Stimulated activated CD4-positive, alpha-beta T cell treated with anti-CD3 and anti-CD28 coated beads, Interleukin-4, amount 100 ng/mL, for 4 hours (primary cell): ENCODE data around the gene USP15.

Source experiments
- DNase-seq, 2 experiments: peaks; one replicate each; pipeline ENCODE4 v3.0.0-alpha.2; 2020

The USP15 gene

DNA sequence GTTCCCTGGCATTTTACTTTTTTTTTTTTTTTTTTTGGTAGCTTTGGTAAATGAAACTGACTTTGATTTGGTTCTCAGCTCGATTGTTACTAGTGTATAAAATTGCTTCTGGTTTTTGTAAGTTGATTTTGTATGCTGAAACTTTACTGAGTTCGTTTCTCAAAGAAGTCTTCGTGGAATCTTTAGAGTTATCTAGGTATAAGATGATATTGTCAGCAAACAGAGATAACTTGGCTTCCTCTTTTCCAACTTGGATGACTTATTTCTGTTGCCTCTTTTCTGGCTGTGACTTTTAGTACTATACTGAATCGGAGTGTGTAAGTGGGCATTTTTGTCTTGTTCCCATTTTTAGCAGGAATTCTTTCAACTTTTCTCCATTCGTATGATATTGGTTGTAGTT, 28.1 kb downstream of the USP15 start:
- DNase-seq = no peak

DNA sequence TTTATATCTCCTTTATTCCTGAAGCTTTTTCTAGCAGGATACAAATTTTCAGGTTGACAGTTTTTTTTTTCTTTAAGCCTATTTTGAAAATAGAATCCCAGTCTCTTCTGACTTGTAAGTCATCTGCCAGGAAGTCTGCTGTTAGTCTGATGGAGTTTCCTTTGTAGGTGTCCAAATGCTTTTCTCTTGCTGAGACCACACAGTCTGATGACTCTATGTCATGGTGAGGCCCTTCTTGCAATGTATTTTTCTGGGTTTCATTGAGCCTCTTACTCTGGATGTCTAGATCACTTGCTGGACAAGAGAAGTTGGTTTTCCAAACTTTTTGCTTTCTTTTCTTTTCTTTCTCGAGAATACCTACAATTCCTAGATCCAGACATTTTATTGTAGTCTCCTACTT, 30.6 kb downstream of the USP15 start:
- no peak for DNase-seq

DNA sequence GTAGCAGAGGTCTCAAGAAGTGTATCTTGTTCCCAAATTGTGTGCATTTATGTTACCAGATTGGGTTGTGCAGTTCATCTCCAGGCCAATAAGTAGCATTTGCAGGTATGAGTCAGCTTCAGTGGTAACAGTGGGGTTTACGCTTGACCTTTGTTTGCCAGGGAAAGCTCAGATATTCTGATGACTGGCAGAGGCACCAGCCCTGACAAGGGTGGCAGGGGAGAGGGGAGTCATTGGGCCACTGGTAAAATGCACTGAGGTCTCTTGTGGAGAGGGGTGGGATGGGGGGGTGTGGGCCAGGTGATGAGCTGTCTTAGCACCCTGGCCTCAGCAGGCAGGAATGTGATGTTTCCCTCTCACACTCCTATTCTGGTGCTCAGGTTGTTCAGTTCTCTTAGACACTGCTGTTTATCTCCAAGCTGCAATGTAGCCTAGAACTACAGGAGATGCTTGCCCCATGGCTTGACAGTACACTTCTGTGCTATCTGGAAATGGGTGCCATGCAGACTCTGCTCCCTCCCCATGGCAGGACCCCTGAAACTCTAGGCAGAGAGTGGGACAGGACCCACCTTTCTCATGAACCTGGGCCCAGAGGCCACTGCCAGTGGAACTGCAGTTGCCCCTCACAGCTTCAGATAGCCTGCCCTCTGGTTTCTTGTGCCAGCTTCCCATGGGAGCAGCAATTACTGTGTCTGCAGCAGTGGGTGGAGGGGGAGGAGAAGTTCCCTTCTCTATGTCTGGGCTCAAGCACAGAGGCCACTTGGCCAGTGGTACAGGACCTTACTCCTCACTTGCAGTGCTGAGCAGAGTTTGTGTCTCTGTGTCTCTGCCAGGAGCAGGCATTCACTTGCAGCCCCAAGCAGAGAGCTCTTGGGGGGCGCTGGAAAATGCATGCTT, 31.9 kb downstream of the USP15 start:
- DNase-seq = peak in 1 of 2 experiments; percentile 32

DNA sequence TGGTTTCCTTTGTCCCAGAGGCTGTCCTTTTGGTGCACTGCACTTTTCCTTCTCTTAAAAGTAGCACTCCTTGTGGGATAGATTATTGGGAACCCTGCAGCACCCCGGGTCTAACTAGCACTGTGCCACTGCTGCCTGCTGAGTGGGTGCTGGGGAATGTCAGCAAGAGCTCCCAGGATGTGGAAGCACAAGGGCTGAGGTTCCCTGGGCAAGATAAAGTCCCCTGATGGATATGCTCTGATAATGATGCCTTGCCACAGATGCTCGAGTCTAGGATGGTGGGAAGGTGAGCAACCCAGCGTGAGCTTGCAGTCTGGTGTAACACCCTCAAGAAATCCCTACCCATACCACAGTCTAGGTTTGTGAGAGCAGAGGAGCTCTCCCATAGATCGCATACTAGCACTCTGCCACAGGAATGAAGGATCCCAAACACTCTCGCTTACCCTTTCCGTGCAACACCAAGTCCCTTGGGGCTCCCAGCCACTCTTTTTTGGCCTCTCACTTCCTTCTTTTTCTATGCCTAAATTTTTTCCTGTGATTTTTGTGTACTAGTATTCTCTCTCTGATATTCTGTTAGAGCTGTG, 32.6 kb downstream of the USP15 start:
- no peak for DNase-seq

DNA sequence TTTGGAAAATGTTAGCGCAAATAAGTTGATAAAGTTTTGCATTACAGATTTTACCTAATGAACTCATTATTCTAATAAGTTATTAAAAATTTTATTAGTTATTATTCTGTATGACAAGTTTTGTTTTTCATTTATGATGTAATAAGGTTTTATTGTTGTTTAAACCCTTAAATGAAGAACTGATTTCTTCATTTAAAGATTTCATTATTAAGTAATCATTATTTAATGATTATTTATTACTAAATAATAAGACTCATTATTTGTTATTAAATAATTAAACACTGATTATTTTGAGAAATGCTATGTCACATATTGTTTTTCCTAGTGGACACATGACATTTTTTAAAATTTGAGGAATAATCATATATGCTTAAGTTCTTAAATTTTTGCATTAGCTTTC, 34.2 kb downstream of the USP15 start:
- no peak for DNase-seq

DNA sequence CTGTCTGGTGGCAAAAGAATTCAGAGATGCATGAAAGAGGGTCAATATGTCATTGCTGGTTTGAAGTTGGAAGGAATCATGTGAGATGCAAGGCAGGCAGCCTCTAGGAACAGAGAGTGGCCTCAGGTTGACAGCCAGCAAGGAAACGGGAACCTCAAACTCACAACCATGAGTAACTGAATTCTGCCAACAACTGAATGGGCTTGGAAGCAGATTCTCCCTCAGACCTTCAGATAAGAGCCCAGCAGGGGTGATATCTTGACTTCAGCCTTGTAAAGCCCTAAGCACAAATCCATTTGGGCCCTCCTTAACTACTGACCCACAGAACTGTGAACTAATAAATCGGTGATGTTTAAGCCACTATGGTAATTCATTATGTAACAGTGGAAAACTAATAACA, 35.8 kb downstream of the USP15 start:
- DNase-seq = no peak

DNA sequence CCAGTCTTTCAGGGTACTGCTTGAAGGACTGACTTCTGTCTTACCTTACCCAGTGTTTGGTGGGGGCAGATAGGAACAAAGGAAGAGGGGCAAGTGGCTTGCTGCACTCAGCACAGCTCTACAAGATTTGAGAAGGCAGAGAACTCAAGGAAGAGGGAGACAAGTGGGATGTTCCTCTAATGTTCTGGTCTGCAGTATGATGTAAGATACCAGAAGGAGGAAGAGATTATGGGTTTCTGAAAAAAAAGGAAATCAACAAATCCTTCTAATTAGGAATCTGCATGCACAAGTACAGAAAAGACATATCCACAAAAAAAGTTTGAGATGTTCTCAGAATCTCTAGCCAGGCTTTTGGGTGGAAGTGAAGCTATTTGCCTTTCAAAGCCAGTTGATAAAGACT, 37.1 kb downstream of the USP15 start:
- DNase-seq = no peak

DNA sequence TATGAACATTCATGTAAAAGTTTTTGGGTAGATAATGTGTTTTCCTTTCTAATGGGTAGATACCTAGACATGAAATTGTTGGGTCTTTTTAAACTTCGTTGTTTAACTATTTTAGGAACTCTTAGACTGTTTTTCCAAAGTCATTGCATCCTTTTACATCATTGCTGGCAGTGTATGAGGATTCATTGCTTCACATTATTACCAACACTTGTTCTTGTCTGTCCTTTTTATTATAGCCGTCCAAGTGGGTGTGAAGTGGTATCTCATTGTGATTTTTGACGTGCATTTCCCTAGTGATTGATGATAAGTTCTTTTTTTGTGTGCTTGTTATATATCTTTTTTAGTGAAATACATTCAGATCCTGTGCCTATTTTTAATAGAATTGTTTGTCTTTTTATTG, 39.4 kb downstream of the USP15 start:
- no peak for DNase-seq

DNA sequence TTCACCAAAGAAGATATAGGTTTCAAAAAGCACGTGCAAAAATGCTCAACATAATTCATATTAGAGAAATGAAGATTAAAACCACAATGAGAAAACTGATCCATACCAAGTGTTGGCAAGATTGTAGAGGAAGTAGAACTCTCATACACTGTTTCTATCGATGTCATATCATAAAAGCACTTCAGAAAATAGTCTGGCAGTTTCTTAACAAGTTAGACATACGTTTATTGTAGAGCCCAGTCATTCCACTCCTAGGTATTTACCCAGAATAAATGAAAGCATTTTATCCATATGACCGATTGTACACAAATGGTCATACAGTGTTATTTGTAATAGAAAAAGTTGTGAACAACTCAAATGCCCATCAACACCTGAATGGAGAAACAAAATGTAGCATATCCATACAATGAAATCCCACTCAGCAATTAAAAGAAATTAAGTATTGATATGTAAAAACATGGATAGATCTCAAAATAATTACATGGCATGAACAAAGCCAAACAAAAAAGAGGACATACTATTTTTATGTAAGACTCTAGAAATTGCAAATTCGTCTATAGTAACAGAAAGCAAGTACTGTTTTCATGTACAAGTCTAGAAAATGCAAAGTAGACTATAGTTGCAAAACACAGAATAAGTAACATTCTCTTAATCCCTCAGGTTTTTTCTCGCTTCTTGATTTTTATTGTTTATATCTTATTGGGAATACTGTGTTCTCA, 41.0 kb downstream of the USP15 start:
- DNase-seq = no peak

DNA sequence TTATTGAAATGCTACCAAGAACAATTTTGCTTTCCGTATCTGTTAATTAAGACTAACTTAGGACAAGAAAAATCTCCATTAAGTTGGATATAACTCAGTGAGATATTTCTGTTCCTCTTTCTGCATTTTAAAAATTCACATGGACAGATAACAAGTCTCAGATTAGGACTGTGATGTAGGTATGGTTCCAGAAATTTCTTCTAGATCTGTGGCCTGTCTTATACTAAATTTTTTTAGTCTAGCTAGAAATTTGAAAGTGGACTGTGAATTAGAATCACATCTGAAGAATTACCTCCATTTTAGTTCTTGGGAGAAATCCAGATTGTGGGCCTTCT, 41.6 kb downstream of the USP15 start:
- no peak for DNase-seq

DNA sequence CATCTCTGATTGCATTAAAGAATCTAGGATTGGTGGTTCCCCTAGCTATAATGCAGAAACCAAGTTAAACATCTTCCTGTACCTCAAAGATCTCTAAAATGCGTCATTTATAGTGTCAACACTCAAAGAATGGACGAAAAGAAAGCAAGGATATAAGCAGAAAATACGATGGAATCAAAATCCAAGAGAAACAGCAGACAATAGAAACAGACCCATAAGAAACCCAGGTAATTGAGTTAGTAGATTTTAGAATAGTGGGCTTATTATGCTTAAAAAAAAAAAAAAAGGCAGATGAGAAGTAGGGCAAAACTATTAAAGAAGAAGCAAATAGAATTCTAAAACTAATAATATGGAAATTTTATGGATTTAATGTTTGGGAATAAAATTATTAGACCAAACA, 44.4 kb downstream of the USP15 start:
- DNase-seq = no peak

DNA sequence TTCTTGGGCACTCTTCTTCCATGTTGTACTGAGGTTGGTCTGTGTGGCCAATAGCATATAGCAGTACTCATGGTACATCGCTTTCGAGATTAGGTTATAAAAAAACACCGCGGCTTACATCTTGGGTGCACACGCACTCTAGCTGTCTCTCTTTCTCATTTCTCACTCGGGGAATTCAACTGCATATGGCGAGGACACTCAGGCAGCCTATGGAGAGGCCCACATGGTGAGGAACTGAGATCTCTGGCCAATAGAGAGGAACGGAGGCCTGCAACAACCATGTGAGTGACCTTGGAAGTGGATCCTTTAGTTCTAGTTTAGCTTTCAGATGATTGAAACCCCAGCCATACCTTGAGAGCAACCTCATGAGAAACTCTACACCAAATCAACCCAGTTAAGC, 45.6 kb downstream of the USP15 start:
- DNase-seq = no peak

DNA sequence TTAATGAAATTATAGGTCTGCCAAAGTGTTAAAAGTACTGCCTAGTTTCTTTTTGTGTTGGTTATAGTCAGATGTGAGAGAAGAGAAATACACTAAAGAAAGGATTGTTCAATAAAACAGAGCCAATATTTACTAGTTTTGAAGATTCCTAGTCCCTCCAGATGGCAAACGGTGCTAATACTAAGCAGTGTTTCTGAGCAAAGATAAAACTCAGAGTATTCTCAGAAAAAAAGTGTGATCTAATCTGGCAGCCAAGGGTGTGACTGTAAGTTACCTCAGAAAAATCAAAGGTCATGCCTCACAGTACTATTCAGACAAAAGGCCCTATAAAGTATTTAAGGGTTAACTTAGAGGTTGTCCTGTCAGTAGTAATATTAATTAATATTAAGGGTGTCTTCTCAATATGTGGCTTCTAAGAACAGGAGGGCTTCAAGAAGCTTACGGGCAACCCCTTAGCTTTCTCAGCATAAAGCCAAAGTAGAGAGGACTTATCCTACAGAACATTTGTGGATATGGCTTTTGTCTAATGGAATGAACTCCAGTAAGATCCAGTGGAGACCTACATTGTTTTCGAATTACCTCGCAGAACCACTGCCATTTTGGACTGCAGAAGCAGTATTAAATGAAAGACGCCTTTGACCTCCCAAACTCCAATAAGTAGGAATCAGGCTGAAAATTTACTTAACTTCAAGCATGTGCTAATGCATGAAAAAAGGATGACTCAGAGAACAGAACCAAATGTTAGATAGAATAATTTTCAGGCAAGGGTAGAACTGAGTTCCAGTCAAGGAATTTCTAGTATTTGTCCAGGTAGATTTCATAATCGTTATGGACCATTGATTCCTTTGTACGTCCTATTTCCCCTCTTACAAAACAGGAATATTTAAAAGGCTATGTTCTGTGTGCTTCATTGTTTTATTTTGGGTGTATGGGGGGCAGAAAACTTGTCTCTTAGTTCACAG, 46.6 kb downstream of the USP15 start:
- no peak for DNase-seq

DNA sequence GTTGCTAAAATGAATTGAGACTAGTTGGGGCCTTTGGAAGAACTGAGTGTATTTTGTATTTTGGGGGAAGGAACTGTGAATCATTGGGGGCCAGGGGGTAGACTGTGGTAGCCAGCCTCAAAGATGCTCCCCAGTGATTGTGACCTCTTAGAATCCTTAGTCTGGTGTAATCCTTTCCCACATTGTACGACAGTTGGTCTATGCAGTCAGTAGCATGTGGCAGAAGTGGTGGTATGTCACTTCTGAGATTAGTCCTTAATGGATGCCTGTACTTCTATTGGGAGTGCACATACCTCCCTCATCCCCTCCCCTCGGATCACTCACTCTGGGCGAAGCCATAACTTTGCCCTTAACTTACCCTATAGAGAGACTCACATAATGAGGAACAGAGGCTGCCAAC, 48.0 kb downstream of the USP15 start:
- DNase-seq = no peak

DNA sequence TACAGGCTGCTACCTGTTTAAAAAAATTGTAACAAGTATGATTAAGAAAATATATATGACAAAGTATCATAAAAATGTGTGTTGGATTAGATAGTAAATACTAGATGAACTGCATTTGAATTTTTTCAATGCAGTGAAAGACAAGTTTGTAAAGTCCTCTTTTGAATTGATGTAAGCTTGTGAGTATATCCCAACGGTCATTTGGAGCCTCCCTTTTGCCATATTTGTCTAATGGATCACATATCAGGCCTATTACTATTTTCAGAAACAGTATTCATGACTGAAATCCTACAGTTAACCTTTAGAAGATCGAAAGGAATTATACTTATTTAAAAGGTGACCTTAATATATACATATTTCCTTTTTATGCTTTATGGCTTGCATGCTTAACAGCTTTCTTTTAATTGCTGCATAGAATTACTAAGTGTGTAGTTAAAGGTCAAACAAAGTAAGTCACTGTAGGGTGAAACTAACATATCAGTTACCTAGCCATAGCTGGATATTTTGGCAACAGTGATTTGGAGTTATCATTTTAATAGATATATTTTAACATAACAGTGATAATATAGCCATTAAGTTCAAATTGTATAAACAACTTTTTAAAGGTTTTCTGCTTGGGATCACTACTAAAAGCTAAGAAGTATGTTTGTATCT, 53.6 kb downstream of the USP15 start:
- DNase-seq = no peak

DNA sequence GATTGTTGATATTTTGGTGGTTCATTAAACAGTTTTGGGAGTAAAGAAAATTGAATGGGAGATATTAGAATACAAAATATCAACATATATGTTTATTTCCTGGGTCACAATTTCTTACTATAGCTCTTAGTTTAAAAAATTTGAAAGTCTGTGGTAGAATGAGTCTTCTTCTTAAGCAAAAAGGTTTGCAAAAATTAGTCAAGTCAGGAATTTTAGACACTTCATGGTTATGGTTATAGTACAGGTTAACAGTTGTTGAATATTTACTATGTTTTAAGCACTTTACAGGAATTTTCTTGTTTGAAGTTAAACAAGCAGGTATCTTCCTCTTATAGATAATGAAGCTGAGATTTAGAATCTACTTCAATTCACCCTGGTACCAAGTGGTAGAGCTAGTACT, 56.8 kb downstream of the USP15 start:
- no peak for DNase-seq

DNA sequence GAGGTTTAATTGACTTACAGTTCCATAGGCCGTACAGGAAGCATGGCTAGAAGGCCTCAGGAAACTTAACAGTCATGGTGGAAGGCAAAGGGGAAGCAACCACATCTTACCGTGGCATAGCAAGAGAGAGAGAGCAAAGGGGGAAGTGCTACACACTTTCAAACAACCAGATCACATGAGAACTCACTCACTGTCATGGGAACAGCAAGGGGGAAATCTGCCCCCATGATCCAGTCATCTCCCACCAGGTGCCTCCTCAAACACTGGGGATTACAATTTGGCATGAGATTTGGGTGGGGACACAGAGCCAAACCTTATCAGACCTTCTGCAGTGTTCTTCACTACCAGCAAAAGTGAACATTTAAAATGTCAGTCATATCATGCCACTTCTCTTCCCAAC, 58.9 kb downstream of the USP15 start:
- DNase-seq = no peak

DNA sequence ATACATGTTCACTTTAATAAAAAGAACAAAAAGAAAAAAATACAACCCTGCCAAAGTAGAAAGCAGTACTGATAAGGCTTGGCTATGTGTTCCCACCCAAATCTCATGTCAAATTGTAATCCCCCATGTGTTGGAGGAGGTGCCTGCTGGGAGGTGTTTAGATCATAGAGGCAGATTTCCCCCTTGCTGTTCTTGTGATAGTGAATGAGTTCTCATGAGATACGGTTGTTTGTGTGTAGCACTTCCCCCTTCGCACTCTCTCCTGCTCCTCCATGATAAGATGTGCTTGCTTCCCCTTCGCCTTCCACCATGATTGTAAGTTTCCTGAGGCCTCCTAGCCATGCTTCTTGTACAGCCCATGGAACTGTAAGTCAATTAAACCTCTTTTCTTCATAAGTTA, 59.9 kb downstream of the USP15 start:
- no peak for DNase-seq

DNA sequence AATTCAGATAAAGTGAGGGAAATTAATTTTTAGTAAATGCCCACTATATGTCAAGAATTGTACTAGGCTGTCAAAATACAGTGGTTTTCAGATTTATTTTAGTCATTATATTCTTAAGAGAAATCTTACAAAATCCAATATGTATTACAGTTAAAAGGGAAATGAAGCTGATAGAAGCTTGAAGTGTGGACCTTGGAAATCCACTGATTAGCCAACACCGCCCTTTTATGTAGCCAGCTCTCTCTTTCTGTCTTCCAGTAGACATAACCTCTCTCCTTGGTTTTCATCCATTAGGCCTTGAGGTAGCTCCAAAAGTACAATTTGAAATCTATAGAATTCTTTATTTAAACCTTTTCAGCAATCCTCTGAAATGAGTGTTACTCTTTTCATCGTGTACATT, 63.2 kb downstream of the USP15 start:
- DNase-seq = no peak

DNA sequence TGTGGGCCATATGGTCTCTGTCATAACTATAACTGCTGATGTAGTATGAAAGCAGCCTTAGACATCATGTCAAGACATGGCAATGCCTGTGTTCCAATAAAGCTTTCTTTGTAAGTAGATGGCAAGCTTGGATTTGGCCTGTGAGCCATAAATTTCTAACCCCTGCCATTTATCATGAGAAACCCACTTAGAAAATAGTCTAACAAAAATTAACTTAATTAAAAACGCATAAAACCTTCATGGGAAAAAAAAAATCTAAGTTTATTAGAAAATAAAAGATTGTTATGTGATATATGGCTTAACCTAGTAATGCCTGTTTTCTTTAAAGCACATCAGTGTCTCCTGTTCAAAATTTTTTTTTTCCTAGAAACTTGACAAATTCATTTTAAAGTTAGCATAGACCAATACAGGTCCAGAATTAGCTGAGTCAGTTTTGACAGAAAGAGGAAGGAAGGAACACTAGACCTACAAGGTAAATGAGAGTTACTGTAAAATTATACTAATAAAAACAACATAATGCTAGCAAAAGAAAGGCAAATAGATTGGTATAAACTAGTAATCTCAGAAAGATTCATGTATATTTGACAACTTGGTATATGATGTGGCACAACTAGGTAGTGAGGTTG, 68.2 kb downstream of the USP15 start:
- no peak for DNase-seq

DNA sequence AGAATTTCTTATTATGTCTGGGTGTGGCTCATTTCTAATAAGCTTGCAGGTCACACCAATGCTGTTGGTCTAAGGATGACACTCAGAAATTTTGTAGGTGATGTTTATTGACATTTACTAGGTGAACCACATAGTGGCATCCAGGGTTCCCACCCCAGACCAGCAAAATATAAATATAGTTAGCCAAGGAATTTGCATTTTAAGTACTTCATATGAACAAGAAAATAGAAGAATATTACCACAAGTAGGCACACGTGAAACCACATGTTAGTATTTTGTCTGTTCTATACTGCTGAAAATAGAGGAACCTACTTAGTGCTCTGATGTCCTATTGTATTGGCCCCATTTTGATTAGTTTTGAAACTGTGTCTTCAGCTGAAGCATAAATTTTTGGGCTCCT, 71.1 kb downstream of the USP15 start:
- no peak for DNase-seq

DNA sequence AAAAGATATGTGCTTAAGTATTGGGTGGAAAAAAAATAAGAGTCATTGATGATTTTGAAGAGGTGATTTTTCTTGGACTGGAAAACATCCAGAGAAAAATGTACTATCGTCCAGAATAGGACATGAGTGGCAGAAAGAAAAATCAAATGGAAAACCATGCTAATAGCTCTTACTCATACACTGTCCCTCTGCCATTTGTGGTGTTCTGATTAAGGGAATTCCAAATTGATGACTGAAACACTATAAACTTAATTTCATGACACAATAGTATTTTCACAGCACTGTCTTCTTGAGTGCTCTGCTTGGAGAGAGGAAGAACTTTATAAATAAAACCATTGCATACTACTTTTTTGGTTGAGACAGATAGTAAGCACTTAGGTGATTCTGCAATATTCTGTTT, 72.4 kb downstream of the USP15 start:
- no peak for DNase-seq
